Neuronal stem cell (in vitro differentiated cells): ENCODE results near the gene TET3. TPM values are rescaled to one million over a fixed set of nuclear protein-coding genes. Genes with fewer than 3 reads are reported as not detected.

ENCODE experiments used
- DNase-seq: peaks from one replicate; pipeline ENCODE4 v3.0.0-alpha.2; 2013; ENCODE audit warnings: low spot score
- H2AFZ ChIP-seq: one replicate; pipeline ENCODE4 v1.6.1; 2013; ENCODE audit warnings: mild to moderate bottlenecking, low read length, inconsistent platforms
- H2AK5ac ChIP-seq: 2 replicates; pipeline ENCODE4 v1.6.1; 2013; ENCODE audit warnings: low read depth, mild to moderate bottlenecking, inconsistent platforms, low read length, moderate library complexity, mixed read lengths
- H2BK120ac ChIP-seq: 2 replicates; pipeline ENCODE4 v1.6.1; 2013; ENCODE audit warnings: low read depth, mild to moderate bottlenecking, inconsistent platforms, low read length, moderate library complexity, mixed read lengths
- H2BK12ac ChIP-seq: one replicate; pipeline ENCODE4 v1.6.1; 2013; ENCODE audit warnings: low read length, inconsistent platforms
- H2BK15ac ChIP-seq: 2 replicates; pipeline ENCODE4 v1.6.1; 2013; ENCODE audit warnings: mild to moderate bottlenecking, low read length, inconsistent platforms, mixed read lengths
- H2BK5ac ChIP-seq: one replicate; pipeline ENCODE4 v1.6.1; 2013; ENCODE audit warnings: inconsistent platforms, mild to moderate bottlenecking, low read length, moderate library complexity
- H3K14ac ChIP-seq: one replicate; pipeline ENCODE4 v1.6.1; 2013; ENCODE audit warnings: low read length, inconsistent platforms
- H3K18ac ChIP-seq: 2 replicates; pipeline ENCODE4 v1.6.1; 2013; ENCODE audit warnings: low read length, inconsistent platforms
- H3K23ac ChIP-seq: 2 replicates; pipeline ENCODE4 v1.6.1; 2013; ENCODE audit warnings: low read depth, mild to moderate bottlenecking, mixed read lengths, low read length, inconsistent platforms; ENCODE audit not compliant: poor library complexity
- H3K27ac ChIP-seq: replicated peaks from 3 replicates; pipeline ENCODE4 v1.5.1; 2013; ENCODE audit warnings: low read length, inconsistent platforms
- H3K27me3 ChIP-seq, 3 experiments: 2 replicates each; pipeline ENCODE4 v1.6.1; 2013; ENCODE audit warnings: low read length in 3 of 3, mild to moderate bottlenecking in 2 of 3, inconsistent platforms in 1 of 3, low read depth in 1 of 3, mixed read lengths in 1 of 3, moderate library complexity in 1 of 3; ENCODE audit not compliant: control insufficient read depth in 3 of 3, insufficient read depth in 3 of 3
- H3K36me3 ChIP-seq, 2 donors: replicated peaks in 1 of 2; 2 replicates each; pipeline ENCODE4 v1.6.1; 2013; ENCODE audit warnings: low read length in 2 of 2; ENCODE audit not compliant: control insufficient read depth in 2 of 2, insufficient read depth in 2 of 2
- H3K4ac ChIP-seq: 2 replicates; pipeline ENCODE4 v1.6.1; 2013; ENCODE audit warnings: inconsistent platforms, mild to moderate bottlenecking, low read length, moderate library complexity
- H3K4me1 ChIP-seq, 2 donors: 1 replicate in 1 of 2; 2 replicates in 1 of 2; pipeline ENCODE4 v1.6.1; 2013; ENCODE audit warnings: low read length in 2 of 2, low read depth in 1 of 2; ENCODE audit not compliant: control insufficient read depth in 2 of 2, insufficient read depth in 1 of 2
- H3K4me2 ChIP-seq: one replicate; pipeline ENCODE4 v1.6.1; 2013; ENCODE audit warnings: mild to moderate bottlenecking, low read length, inconsistent platforms; ENCODE audit not compliant: insufficient read depth, poor library complexity, severe bottlenecking
- H3K4me3 ChIP-seq, 2 donors: 2 replicates each; pipeline ENCODE4 v1.5.1; 2013; ENCODE audit warnings: low read length in 2 of 2, mild to moderate bottlenecking in 2 of 2, inconsistent platforms in 1 of 2, moderate library complexity in 1 of 2
- H3K79me1 ChIP-seq: one replicate; pipeline ENCODE4 v1.6.1; 2013; ENCODE audit warnings: low read depth, mild to moderate bottlenecking, inconsistent platforms, low read length, moderate library complexity
- H3K9ac ChIP-seq: one replicate; pipeline ENCODE4 v1.6.1; 2013; ENCODE audit warnings: mild to moderate bottlenecking, low read depth, low read length, inconsistent platforms; ENCODE audit not compliant: poor library complexity
- H3K9me3 ChIP-seq, 2 donors: replicated peaks in 1 of 2; 2 replicates each; pipeline versions ENCODE3 to v1.6.1; 2013; ENCODE audit warnings: low read length in 2 of 2, mild to moderate bottlenecking in 2 of 2, inconsistent platforms in 1 of 2, low read depth in 1 of 2, mixed read lengths in 1 of 2, moderate library complexity in 1 of 2; ENCODE audit not compliant: control insufficient read depth in 2 of 2, insufficient read depth in 1 of 2
- H4K8ac ChIP-seq: one replicate; pipeline ENCODE4 v1.6.1; 2013; ENCODE audit warnings: low read depth, mild to moderate bottlenecking, inconsistent platforms, low read length, moderate library complexity
- H4K91ac ChIP-seq: one replicate; pipeline ENCODE4 v1.6.1; 2013; ENCODE audit warnings: low read length, low read depth, mild to moderate bottlenecking, inconsistent platforms; ENCODE audit not compliant: poor library complexity
- WGBS, 2 donors: extraction: QIAGEN DNeasy Blood & Tissue Kit; methylation state at CpG; one replicate each; pipeline ENCODE4 v1.1.7; 2013; ENCODE audit warnings: missing lambda C conversion rate in 2 of 2, mixed read lengths in 1 of 2; ENCODE audit not compliant: insufficient read length in 2 of 2, insufficient replicate concordance in 1 of 2; ENCODE audit errors: extremely low coverage in 2 of 2; 5-methylcytosine and 5-hydroxymethylcytosine counted together
- small RNA-seq: library from polyadenylated mRNA; stranded (forward); fragments of <200 nt; extraction: miRNeasy Mini kit (QIAGEN cat#:217004); gene quantifications from one replicate; pipeline ENCODE3, GENCODE V24; 2013; ENCODE audit not compliant: insufficient read depth

The TET3 gene

GRCh38 chr2:74031959-74032287 lies 47.2 kb downstream of the TET3 start:
- no CpG with 5 or more reads among the region's 2 CpGs for WGBS, 2 donors
- no peak overlapping the region for H3K9ac ChIP-seq
- H2AFZ ChIP-seq, result no peak overlapping the region
- no peak overlapping the region for H3K4me3 ChIP-seq
- no peak for DNase-seq
- peaks cover 8 to 25% of the 10 kb centered on the region in 2 donors for H3K4me1 ChIP-seq
- no peaks in the 10 kb centered on the region for H3K27me3 ChIP-seq
- H3K36me3 ChIP-seq, result peaks cover 0 to 4% of the 10 kb centered on the region in 2 donors
- H2AK5ac ChIP-seq, result no peak overlapping the region
- no peak overlapping the region for H3K27ac ChIP-seq
- no peak overlapping the region for H2BK12ac ChIP-seq
- H2BK5ac ChIP-seq, result no peak overlapping the region
- no peak overlapping the region for H3K4me2 ChIP-seq
- H3K23ac ChIP-seq, result no peak overlapping the region
- no peak overlapping the region for H2BK120ac ChIP-seq
- no peak overlapping the region for H4K91ac ChIP-seq
- no peak overlapping the region for H4K8ac ChIP-seq
- peak overlapping the region; percentile 35 for H3K18ac ChIP-seq
- no peak overlapping the region for H2BK15ac ChIP-seq
- peaks cover 6% of the 10 kb centered on the region for H3K79me1 ChIP-seq
- H3K9me3 ChIP-seq, result peaks cover 1 to 19% of the 10 kb centered on the region in 2 donors
- H3K14ac ChIP-seq, result no peak overlapping the region
- H3K4ac ChIP-seq, result no peak overlapping the region

GRCh38 chr2:74033375-74033774 lies 48.7 kb downstream of the TET3 start:
- H4K8ac ChIP-seq, result no peak overlapping the region
- no peak overlapping the region for H2AFZ ChIP-seq
- no peak overlapping the region for H3K18ac ChIP-seq
- peaks cover 7 to 25% of the 10 kb centered on the region in 2 donors for H3K4me1 ChIP-seq
- no peaks in the 10 kb centered on the region for H3K27me3 ChIP-seq
- H2BK5ac ChIP-seq, result no peak overlapping the region
- no peak overlapping the region for H2BK12ac ChIP-seq
- no peak overlapping the region for H2BK15ac ChIP-seq
- H2BK120ac ChIP-seq, result no peak overlapping the region
- no CpG with 5 or more reads among the region's 2 CpGs for WGBS, 2 donors
- no peak overlapping the region for H3K4ac ChIP-seq
- H3K9me3 ChIP-seq, result peaks cover 0 to 7% of the 10 kb centered on the region in 2 donors
- H3K9ac ChIP-seq, result no peak overlapping the region
- H2AK5ac ChIP-seq, result no peak overlapping the region
- no peaks in the 10 kb centered on the region for H3K36me3 ChIP-seq
- H3K23ac ChIP-seq, result no peak overlapping the region
- no peak overlapping the region for H3K4me3 ChIP-seq
- H4K91ac ChIP-seq, result no peak overlapping the region
- H3K79me1 ChIP-seq, result peaks cover 6% of the 10 kb centered on the region
- no peak overlapping the region for H3K4me2 ChIP-seq
- no peak for DNase-seq
- H3K14ac ChIP-seq, result no peak overlapping the region
- no peak overlapping the region for H3K27ac ChIP-seq

Small RNA genes within 50 kb of the gene (small RNA-seq; reads per million reads assigned to genes)
- gene AC110801.1, result not detected
- not detected for gene RNA5SP97
